ENCODE measurements around the gene ACSS2.
A peak's percentile ranks its signal among the peaks of the same experiment; 100 is the strongest.

The ACSS2 gene, protein sequence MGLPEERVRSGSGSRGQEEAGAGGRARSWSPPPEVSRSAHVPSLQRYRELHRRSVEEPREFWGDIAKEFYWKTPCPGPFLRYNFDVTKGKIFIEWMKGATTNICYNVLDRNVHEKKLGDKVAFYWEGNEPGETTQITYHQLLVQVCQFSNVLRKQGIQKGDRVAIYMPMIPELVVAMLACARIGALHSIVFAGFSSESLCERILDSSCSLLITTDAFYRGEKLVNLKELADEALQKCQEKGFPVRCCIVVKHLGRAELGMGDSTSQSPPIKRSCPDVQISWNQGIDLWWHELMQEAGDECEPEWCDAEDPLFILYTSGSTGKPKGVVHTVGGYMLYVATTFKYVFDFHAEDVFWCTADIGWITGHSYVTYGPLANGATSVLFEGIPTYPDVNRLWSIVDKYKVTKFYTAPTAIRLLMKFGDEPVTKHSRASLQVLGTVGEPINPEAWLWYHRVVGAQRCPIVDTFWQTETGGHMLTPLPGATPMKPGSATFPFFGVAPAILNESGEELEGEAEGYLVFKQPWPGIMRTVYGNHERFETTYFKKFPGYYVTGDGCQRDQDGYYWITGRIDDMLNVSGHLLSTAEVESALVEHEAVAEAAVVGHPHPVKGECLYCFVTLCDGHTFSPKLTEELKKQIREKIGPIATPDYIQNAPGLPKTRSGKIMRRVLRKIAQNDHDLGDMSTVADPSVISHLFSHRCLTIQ

GRCh38 chr20:34876406-34877282 is at the start of gene ACSS2:
ACSS2 (plus strand) TSS chr20:34876612; CDS start chr20:34876646, 34 bp downstream.
- no peak for DNase-seq

- DNase-seq, result no peak
Observed at GRCh38 chr20:34829191-34829590, 47.2 kb upstream of the ACSS2 start.

- no peak for DNase-seq
Observed at GRCh38 chr20:34831936-34832335, 44.5 kb upstream of the ACSS2 start.

DNA sequence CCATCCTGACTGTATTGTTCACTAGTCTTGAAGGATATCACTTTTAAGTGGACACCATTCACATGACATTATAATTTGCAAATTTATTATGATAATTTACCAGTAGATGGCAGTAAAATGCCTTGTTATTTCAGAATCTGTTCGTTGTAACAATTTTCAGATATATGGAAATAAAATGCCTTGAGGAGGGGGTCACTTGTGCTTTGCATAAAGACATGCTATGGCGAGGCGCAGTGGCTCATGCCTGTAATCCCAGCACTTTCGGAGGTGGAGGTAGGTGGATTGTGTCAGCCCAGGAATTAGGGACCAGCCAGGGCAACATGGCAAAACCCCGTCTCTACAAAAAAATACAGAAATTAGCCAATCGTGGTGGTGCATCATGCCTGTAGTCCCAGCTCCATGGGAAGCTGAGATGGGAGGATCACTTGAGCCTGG is 41.9 kb upstream of the ACSS2 start:
- peak; percentile 34 for DNase-seq

DNA sequence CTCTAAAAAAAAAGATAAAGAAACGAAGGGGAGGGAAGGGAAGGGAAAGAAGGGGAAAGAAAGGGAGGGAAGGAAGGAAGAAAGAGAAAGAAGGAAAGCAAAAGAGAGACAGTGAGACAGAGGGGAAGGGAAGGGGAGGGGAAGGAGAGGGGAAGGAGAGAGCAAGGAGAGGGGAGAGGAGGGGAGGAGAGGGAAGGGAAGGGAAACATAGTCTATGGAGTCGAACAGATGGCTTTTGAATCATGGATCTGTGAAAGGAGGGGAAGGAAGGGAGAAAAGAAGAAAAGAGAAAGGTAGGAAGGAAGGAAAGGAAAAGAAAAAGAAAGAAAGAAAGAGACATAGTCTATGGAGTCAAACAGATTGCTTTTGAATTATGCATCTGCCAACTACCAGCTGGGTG is 34.3 kb upstream of the ACSS2 start:
- DNase-seq, result no peak

DNA sequence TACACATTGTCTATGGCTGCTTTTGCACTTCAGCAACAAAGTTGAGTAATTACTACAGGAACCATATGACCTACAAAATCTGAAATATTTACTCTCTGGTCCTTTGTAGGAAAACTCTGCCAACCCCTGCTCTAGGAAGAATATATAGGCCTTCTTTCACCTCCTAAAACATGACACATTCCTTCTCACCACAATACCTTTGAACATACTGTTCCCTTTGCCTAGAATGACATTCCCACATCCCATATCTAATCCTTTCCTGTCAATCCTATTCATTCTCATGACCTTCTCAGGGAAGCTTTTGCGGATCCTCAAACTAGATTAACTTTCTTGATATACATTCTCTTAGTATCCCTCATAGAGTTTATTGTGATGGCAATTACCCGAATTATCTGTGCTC is 33.0 kb upstream of the ACSS2 start:
- DNase-seq, result no peak

GRCh38 chr20:34848597-34848996 is 27.8 kb upstream of the ACSS2 start:
- DNase-seq, result no peak

- DNase-seq, result no peak
Observed at GRCh38 chr20:34849778-34850177, 26.6 kb upstream of the ACSS2 start.

DNA sequence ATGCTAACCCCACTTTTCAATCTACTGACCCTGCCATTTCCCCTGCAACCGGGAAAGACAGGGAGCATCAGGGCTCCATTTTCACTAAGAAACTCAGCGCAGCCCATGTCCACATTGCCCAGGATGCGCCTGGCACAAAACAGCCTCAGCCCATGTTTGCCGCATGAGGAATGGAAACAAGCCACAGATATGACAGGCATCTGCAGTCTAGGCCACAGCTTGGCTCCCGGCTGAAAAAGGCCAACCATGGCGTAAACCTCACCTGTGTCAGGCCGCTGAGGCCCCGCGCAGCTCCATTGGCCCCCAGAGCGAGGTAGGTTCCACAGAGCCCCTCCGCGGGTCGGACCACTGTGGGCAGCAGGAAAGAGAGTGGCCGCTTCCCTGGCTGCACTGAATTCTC is 25.4 kb upstream of the ACSS2 start:
- no peak for DNase-seq

- DNase-seq, result no peak
Observed at GRCh38 chr20:34852298-34852697, 24.1 kb upstream of the ACSS2 start.

DNA sequence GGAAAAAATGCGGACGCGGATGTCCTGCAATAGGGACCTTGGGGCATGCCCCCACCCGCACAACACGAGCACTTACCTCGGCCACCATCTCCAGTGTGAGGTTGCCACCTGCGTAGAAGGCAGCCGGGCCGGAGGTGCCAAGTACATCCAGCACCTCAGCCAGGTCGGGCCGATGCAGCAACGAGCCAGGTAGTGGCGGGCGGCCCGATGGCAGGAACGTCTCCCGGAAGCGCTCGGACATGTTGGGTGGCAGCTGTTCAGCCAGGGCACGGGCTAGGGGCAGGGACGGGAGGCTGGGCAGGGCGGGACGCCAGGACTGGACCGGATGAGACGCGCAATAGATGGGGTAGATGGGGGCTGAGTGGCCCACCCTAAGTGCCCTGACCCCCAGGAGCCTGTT is 17.0 kb upstream of the ACSS2 start:
- no peak for DNase-seq

- no peak for DNase-seq
Observed at GRCh38 chr20:34859826-34860545, 16.4 kb upstream of the ACSS2 start.

- DNase-seq, result no peak
Observed at GRCh38 chr20:34861386-34862084, 14.9 kb upstream of the ACSS2 start.

DNA sequence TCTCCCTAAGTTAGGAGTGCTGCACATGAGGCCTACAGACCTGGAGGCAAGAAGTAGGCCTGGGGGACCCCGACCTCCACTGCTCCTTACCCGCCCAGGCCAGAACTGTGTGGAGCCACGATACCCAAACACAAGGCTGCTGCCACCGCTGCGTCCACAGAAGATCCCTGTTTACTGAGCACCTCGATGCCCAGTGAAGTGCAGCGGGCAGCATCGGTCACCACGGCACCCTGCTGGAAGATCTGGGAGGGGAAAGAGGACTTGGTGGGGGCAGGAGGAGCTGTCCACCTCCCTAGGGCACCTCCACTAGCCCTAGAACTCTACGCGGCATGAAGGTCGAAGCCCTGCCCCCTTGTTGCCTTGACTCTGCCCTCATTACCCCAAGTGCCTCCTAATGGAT is 13.7 kb upstream of the ACSS2 start:
- no peak for DNase-seq

GRCh38 chr20:34863421-34863965 is 12.9 kb upstream of the ACSS2 start:
- DNase-seq, result no peak

- DNase-seq, result no peak
Observed at GRCh38 chr20:34864216-34864615, 12.2 kb upstream of the ACSS2 start.

- no peak for DNase-seq
Observed at GRCh38 chr20:34871320-34871926, 5.0 kb upstream of the ACSS2 start.

GRCh38 chr20:34871966-34872621 is 4.3 kb upstream of the ACSS2 start:
- no peak for DNase-seq

- DNase-seq, result peak; percentile 62
Observed at GRCh38 chr20:34872622-34873224, 3.7 kb upstream of the ACSS2 start, which contains the start of gene GGT7. GGT7 (minus strand) TSS chr20:34872856; CDS start chr20:34872815, 41 bp downstream.

DNA sequence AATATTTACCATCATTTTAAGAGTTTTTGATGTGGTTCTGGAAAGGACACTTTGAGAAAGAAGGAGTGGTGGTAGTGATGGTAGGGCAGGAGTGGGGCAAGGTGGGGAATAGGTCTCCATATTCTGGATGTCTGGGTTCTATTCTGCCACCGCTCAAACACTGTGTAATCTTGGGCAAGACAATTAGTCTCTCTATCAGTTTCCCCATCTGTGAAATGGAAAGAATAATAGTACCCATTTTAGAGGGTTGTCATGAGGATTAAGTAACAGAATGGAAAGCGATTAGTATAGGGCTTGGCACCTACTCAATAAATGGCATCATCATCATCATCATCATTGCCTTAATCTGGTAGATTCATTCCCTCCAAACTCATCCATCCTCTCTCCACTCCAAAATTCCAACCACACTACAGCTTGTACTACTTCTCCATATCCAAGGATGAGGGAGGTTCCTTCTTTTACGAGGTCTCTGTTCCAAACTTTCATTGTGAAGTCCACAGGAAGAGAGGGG is 2.8 kb upstream of the ACSS2 start:
- DNase-seq, result no peak
